A204.1 (cell line): Measurements from ENCODE around the gene ZNF654.
"Not testable (repeated sequence)": the region's sequence is repeated elsewhere in the genome, so short reads cannot be mapped to it uniquely, and the experiment has no call there.

ENCODE experiments used
- FAIRE-seq: peaks from 2 replicates; lab custom pipeline; 2012; peaks lifted over from hg19 to GRCh38; lab: Jason Lieb, UNC

The ZNF654 gene

GRCh38 chr3:88058581-88059379, at the start of gene ZNF654, which contains the start of gene CGGBP1:
Gene ZNF654, plus strand, starts transcription at chr3:88059255. Its CDS starts 65 bp downstream, at chr3:88059320.
Gene CGGBP1, minus strand, starts transcription at chr3:88059005. Its CDS starts 3,029 bp downstream, at chr3:88055976.
- peak; percentile 96 for FAIRE-seq

GRCh38 chr3:88010810-88011209, 48.2 kb upstream of the ZNF654 start:
- no peak for FAIRE-seq

GRCh38 chr3:88013592-88013991, 45.5 kb upstream of the ZNF654 start:
- FAIRE-seq: no peak

- not testable (repeated sequence) for FAIRE-seq
Observed at GRCh38 chr3:88015656-88016055, 43.4 kb upstream of the ZNF654 start.

GRCh38 chr3:88019024-88019423, 40.0 kb upstream of the ZNF654 start:
- no peak for FAIRE-seq

GRCh38 chr3:88025001-88025552, 34.0 kb upstream of the ZNF654 start:
- no peak for FAIRE-seq

- no peak for FAIRE-seq
Observed at GRCh38 chr3:88028876-88029275, 30.2 kb upstream of the ZNF654 start.

- no peak for FAIRE-seq
Observed at GRCh38 chr3:88030210-88030609, 28.8 kb upstream of the ZNF654 start.

GRCh38 chr3:88031642-88032077, 27.4 kb upstream of the ZNF654 start:
- FAIRE-seq: no peak

- no peak for FAIRE-seq
Observed at GRCh38 chr3:88032245-88032644, 26.8 kb upstream of the ZNF654 start.

GRCh38 chr3:88033079-88033478, 26.0 kb upstream of the ZNF654 start:
- FAIRE-seq: no peak

GRCh38 chr3:88033808-88034207, 25.2 kb upstream of the ZNF654 start:
- no peak for FAIRE-seq

GRCh38 chr3:88034491-88035275, 24.4 kb upstream of the ZNF654 start:
- FAIRE-seq: no peak

GRCh38 chr3:88036221-88036620, 22.8 kb upstream of the ZNF654 start:
- no peak for FAIRE-seq

- FAIRE-seq: no peak
Observed at GRCh38 chr3:88038566-88038965, 20.5 kb upstream of the ZNF654 start.

- no peak for FAIRE-seq
Observed at GRCh38 chr3:88040529-88040928, 18.5 kb upstream of the ZNF654 start.

- FAIRE-seq: no peak
Observed at GRCh38 chr3:88041005-88041404, 18.1 kb upstream of the ZNF654 start.

- FAIRE-seq: no peak
Observed at GRCh38 chr3:88044411-88044810, 14.6 kb upstream of the ZNF654 start.

- no peak for FAIRE-seq
Observed at GRCh38 chr3:88046766-88047165, 12.3 kb upstream of the ZNF654 start.

GRCh38 chr3:88057630-88058305, 1.3 kb upstream of the ZNF654 start:
- peak; percentile 59 for FAIRE-seq

- FAIRE-seq: no peak
Observed at GRCh38 chr3:88058306-88058580, 812 bp upstream of the ZNF654 start.

GRCh38 chr3:88059380-88060170, 520 bp downstream of the ZNF654 start:
- no peak for FAIRE-seq
